ENCODE data around the gene VSIG8.

The VSIG8 gene

GRCh38 chr1:159856576-159856975 is 5.9 kb downstream of the VSIG8 start:
- no peak for DNase-seq (ENCODE audit: low read depth in 2 of 2)

DNA sequence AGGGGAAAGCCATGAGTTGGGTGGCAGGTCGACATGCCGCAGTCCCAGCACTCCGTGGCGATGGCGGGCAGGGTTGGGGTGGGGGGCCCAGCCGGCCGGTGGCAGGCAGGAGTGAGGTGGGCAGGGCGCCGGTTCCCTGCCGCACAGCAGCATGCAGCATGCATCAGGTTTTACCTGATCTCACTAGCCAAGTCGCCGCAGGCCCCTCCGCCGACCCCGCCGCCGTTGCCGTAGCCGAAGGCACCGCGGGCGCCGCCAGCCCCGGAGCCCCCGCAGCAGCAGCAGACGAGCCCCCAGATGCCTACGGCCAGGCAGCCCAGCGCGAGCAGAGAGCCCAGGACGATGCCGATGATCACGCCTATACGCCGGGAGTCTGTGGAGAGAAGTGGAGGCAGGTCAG is 6.7 kb downstream of the VSIG8 start:
- DNase-seq (ENCODE audit: low read depth in 2 of 2) = no peak

- peak; percentile 46 to 50 for DNase-seq (ENCODE audit: low read depth in 2 of 2)
These were observed 7.7 kb downstream of the VSIG8 start for GRCh38 chr1:159854693-159855192.

DNA sequence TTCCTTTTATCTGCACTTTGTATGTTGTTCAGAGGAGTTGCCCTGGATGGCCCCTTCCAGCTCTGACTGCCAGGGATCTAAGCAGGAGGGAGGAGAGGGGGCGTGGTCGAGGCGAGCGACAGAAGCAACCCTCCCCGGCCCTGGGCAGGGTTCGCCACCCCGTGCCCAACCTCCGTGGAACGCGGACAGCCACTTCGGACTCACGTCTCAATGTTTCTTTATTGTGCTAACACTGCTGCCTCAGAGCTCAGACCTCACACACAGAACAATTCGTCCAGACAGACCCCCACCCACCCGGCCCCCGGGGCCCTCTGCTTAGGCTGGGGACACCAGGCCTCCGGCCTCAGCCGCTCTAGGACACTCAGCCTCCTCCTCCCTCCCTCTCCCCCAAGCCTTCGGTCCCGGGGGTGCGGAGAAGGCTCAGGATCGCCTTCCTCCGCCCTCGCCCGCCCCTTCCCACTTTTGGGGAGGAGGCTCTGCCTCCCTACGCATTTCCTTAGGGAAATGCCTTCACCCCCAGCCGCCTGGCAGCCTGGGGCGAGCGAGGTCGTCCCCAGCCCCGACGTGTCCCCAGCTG is 8.3 kb downstream of the VSIG8 start:
- DNase-seq (ENCODE audit: low read depth in 2 of 2) = no peak

GRCh38 chr1:159853417-159854115 is 8.9 kb downstream of the VSIG8 start:
- no peak for DNase-seq (ENCODE audit: low read depth in 2 of 2)

GRCh38 chr1:159851407-159851806 is 11.1 kb downstream of the VSIG8 start:
- no peak for DNase-seq (ENCODE audit: low read depth in 2 of 2)

DNA sequence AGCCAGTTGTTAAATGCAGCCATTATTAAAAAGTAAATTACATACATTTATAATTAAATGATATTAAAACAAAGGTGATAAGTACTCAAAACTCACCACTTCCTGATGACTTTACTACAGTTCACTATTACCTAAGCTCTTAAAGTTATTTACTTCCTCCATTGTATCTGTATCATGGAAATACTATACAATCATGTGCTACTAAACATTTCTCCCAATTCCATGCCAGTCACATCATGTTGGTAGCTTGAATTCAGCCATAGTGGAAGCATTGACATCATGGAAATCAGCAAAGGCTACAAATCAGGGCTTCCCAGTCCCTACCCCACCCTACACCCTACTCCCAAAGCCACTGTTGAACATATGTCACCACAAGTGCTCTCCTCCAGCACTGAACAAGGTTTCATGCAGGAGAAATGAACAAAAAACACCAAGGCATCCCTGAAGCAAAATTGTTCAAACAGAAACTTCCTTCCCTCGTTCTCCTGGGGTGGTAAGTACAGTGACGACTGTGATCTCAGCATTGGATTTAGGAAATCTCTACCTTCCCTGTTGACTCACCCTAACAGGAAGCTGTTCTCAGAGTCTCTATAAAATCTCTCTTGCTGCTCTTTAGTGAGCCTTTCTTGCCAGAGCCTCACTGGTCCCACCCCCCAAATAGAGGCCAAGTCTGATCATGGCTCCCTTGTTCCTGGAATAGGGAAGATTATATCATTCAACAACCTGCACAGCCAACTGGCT is 12.7 kb downstream of the VSIG8 start:
- DNase-seq (ENCODE audit: low read depth in 2 of 2) = no peak

DNA sequence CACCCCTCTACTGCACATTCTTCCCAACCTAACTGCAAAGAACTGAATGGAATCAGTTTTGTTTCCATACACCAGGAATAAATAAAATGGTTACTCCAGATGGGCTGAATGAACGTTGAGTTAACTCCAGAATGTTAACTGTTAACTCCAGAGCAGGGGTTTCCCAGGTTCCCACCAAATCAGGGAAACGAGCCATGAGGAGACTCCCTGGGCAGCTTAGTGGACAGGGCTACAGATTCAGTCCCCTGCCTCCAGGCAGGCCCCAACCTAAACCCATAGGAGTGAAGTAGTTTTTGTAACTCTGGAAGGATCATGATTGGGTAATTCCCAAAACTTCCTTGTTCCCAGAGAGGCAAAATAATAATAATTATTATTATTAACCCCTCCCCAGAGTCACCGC is 14.1 kb downstream of the VSIG8 start:
- no peak for DNase-seq (ENCODE audit: low read depth in 2 of 2)

DNA sequence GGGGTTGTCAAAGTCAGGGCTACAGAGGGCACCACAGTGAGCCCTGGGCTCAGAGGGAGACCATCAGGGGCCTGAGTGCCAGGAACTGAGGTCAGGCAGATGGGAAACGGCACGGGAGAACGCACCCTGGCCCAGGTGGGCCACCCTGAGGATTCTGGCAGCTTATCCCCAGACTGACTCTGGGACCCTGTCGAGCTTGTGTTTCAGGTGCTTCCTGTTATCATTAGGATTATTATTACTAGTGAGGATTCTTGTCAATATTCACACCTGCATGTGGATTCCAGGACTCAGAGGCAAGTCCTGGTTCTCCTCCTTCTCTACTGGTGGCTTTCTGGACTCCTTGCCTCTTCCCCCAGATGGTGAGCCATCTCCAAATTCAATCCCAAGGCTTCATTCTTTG is 15.2 kb downstream of the VSIG8 start:
- DNase-seq (ENCODE audit: low read depth in 2 of 2) = no peak

DNA sequence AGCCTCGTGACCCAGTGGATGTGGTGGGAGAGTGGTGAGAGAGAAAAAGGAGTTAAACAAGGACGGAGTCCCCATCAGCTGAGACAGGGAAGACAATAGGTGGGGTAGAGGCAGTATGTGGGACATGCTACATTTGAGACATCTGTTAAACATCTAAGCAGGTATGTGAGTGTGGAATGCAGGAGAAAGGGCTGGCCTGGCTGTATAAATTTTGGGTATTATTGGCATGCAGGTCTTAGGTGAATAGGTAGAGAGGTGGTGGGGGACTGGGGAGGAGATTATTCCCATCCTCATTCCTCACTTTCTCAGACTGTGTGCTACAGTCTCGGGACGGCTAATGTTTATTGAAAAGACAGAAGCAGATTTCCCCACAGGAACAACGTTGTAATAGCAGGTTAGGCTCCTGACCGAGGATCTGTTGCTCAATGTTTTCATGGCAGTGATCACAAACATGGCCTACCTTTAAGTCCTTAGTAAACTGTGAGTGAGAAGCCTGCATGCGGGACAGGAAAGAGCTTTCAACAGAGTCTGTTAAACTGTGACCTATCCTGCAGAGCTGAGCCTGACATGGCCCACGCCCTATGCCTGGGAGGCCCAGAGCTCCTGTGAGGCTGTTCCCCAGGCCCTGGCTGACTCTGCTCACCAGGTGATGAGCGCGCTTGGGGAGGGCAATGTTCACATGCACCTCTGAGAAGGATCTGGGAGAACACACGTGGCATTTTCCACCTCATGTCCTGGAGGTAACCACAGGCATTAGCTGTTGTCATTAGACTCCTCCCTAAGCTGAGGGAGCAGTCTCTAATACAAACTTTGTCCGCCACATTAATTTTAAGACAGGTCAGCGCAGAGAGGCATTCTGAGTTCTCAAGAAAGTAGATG is 16.5 kb downstream of the VSIG8 start:
- no peak for DNase-seq (ENCODE audit: low read depth in 2 of 2)

DNA sequence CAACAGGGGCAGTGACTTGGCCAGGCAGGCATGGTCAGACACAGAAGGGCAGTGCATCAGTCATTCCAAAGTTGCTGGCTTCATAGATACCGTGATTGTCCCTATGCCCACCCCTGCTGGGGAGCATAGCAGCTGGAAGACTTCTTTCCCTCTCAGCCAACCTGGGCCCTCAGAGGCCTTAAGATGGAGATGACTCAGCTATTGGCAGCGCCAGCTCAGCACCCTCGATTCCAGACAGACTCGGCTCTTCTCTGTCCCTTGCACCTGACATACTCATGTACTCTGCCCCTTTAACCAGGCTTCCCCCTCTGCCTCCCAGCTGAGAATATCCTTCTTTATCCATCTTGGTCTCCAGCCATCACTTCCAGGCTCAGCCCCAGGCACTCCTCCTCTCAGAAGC is 19.0 kb downstream of the VSIG8 start:
- no peak for DNase-seq (ENCODE audit: low read depth in 2 of 2)

- DNase-seq (ENCODE audit: low read depth in 2 of 2) = no peak
These were observed 20.7 kb downstream of the VSIG8 start for GRCh38 chr1:159841749-159842148.

- DNase-seq (ENCODE audit: low read depth in 2 of 2) = no peak
These were observed 23.2 kb downstream of the VSIG8 start for GRCh38 chr1:159839116-159839849.

- DNase-seq (ENCODE audit: low read depth in 2 of 2) = no peak
These were observed 23.7 kb downstream of the VSIG8 start for GRCh38 chr1:159838715-159839114.

DNA sequence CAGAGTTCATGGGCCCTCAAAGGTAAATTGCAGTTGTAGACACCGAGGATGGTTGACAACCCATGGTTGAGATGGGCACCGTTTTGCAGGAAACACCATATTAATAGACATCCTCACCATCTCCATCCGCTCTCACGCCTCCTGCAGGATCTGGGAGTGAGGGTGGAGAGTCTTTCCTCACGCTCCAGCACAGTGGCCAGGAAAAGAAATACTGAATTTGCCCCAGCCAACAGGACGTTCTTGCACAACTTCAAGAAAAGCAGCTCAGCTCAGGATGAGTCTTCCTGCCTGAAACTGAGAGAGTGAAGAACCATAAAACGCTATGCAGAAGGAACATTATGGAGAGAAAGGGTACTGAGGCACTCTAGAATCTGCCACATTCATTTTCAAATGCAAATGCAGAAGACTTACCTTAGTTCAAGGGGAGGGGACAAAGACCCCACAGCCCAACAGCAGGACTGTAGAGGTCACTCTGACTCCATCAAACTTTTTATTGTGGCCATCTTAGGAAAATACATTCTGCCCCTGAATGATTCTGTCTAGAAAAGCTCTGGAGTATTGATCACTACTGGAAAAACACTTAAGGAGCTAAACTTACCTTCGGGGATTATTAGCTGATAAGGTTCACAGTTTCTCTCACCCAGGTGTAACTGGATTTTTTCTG is 26.5 kb downstream of the VSIG8 start:
- no peak for DNase-seq (ENCODE audit: low read depth in 2 of 2)

DNA sequence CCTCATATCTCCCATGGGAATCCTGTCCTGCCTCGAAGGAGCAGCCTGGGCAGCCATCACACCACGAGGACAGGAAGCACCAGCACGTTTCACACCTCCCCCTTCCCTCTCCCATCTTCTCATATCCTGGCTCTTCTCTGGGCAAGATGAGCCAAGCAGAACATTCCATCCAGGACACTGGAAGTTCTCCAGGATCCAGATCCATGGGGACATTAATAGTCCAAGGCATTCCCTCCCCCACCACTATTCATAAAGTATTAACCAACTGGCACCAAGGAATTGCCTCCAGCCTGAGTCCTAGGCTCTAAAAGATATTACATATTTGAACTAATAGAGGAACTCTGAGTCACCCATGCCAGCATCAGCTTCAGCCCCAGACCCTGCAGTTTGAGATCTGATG is 27.1 kb downstream of the VSIG8 start:
- no peak for DNase-seq (ENCODE audit: low read depth in 2 of 2)

DNA sequence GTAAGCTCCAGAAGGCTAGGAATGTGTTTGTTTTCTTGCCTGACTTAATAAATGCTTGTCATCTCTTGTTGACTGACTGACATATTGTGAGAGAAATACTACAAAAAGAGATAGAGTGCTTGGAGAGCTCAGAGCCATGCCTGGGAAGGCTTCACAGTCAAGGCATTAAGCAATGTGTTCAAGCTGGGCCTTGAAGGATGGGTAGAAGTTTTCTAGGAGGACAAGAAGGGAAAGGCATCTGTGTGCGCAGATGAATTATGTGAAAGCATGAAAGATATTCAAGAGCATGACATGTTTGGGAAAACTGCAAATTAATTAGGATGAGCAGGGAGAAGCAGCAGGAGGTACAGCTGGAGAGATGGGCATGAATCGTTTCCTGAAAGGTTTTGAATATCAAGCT is 30.1 kb downstream of the VSIG8 start:
- no peak for DNase-seq (ENCODE audit: low read depth in 2 of 2)

DNA sequence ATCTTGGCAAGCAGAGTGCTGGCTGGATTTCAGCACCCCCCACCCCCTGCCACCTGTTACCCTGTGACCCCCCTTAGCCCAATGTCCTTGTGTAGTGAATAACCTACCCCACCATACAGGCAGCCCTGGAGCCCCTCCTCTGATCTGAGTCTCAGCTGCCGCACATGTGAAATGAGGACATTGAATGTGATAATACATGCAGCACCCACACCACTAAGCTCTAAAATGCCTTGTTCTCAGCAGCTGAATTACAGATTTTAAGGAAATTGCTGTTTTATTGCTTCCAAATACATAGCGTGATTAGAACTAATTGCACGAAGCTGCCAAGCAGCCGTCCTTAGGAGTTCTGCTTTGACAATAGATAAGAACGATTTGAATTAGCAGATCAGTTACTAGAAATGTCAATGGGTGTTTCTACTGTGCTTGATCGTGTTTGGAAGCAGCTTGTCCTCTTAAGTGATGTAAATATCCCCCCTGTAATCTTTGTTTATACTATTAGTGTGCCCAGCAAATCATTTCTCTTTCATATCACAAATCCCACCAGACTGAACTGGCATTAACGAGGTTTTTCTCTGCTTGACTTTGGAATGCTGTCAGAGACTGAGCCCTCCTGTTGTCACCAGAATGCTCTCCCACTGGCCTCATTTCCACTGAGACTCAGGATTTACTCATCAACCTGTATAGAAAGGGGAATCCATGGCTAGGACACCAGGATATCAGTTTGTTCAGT is 30.9 kb downstream of the VSIG8 start:
- no peak for DNase-seq (ENCODE audit: low read depth in 2 of 2)

- DNase-seq (ENCODE audit: low read depth in 2 of 2) = no peak
These were observed 31.7 kb downstream of the VSIG8 start for GRCh38 chr1:159830722-159831121.

DNA sequence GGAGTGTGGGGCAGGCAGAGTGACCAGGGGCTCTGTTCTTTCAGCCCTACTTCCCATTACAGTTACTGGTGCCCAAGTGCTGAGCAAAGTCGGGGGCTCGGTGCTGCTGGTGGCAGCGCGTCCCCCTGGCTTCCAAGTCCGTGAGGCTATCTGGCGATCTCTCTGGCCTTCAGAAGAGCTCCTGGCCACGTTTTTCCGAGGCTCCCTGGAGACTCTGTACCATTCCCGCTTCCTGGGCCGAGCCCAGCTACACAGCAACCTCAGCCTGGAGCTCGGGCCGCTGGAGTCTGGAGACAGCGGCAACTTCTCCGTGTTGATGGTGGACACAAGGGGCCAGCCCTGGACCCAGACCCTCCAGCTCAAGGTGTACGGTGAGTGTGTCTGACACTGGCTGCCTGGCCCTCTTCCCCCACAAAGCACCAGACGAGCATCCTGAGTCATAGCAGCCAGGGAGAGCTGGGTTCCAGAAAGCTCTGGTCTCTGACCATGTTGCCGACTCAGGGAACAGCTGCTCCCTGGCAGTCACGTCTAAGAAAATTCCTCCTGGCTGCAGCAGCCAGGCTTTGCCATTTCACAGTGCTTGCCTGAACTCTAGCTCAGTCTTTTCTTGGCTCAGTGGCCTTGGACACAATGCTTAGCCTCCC is 32.5 kb downstream of the VSIG8 start:
- no peak for DNase-seq (ENCODE audit: low read depth in 2 of 2)

Data from stimulated activated CD8-positive, alpha-beta memory T cell treated with anti-CD3 and anti-CD28 coated beads, Interleukin-2, amount 100 ng/mL, for 1 hour (primary cell).